ENCODE data around the gene SLC4A7.
"Not testable (repeated sequence)": the region's sequence is repeated elsewhere in the genome, so short reads cannot be mapped to it uniquely, and the experiment has no call there.

Gene SLC4A7

DNA sequence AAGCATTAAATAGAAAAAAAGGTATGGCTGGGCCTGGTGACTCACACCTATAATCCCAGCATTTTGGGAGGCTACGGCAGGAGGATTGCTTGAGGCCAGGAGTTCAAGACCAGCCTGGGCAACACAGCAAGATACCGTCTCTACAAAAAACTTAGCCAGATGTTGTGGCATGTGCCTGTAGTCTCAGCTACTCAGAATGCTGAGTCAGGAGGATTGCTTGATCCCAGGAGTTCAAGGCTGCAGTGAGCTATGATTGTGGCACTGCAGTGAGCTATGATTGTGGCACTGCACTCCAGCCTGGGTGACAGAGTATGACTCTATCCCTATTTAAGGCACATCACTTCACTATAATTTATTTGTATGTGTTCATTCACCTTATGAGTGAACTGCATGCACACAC lies 54.3 kb downstream of the SLC4A7 start:
- DNase-seq (ENCODE audit: low read depth): no peak

DNA sequence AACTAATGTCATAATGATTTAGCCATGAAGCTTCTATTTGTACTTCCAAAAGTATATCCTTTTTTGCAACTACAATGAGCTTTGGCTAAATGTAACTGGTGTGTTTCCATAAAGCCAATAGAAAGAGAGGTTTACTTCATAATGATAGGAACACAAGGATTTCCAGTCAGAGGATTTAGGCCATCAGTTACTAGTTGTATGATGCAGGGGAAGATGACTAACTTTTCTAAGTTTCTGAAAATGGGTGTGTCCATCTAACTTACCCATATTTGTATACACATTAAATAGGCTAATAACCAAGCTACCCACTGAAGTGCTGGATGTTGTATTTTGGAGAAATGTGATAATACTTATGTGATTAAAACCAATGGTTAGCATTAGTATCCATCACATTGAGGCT lies 55.7 kb downstream of the SLC4A7 start:
- DNase-seq (ENCODE audit: low read depth): peak; percentile 17

DNA sequence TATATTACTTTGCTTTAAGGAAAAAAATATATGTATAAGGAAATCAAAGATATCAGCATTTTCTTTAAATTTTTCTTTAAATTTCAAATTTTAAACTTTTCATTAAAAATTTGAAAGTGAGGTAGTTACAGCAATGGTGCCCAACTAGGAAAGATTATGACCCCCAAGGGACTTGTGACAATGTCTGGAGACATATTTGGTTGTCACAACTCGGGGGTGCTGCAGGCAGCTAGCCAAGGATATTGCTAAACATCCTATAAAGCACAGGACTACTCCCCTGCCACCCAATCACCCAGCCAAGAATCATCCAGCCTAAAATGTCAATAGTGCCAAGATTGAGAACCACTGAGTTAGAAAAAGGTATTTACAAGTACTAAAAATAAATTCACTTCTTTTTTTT lies 57.3 kb downstream of the SLC4A7 start:
- no peak for DNase-seq (ENCODE audit: low read depth)

DNA sequence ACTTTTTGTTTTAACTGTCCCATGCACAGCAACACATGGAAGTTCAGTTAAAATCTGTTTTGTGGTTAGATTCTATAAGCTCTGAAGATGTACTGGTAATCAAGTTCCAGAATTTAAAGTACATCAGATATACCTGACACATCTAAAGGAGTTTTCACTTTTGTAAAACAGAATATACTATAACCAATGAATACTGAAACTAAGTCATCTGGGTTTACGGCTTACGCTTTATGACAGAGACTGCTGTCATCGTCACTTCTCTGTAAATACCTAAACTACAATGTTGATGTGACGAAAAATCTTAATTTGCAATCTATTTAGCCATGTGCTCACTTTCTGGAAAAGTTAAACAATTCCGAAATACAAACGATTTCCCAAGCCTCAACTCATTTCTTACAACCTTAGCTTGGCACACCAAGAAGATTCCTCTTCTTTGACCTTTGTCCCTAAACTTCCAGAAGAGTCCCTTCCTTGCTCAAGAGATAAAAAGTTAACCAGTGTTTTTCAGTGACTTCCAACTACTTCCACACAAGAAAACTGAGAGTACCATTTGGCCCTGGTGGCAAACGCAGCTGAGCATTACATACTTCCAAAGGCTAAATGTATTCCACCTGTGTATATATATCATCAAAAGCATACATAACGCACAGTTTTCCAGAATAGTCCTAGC lies 58.2 kb downstream of the SLC4A7 start:
- DNase-seq (ENCODE audit: low read depth): no peak

DNA sequence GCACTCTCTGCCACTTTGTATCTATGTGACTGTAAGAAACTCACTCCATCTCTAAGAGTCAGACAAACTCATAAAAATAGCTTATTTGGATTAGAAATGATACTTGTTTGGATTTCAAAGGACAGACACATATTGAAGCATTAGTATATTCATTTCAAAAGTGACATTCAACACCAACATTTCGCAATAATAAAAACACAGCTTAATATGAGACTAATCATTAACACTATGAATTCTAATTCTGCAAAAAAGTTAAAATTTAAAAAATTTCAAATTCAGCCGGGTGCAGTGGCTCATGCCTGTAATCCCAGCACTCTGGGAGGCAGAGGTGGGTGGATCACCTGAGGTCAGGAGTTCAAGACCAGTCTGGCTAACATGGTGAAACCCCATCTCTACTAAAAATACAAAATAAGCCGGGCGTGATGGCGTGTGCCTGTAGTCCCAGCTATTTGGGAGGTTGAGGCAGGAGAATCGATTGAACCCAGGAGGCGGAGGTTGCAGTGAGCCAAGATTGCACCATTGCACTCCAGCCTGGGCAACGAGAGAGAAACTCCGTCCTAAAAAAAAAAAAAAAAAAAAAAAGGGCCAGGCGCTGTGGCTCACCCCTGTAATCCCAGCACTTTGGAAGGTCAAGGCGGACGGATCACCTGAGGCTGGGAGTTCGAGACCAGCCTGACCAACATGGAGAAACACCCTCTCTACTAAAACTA lies 59.2 kb downstream of the SLC4A7 start:
- DNase-seq (ENCODE audit: low read depth): not testable (repeated sequence)

DNA sequence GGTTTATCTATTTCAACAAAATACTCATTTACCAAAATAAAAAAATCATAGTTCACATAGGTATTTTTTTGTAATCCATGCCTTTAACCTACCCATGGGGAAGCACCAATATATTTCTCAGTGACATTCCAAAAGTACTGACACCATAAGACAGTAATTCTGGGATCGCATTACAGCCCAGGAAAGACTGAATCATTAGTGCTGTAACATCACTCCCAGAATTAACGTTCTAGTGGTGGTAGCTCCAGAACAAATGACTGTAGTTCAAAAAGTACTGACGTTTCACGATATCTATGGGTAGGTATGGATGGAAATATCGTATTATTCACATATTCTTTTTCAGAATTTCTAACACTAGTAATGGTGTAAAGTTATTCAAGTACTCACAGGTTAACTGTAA lies 60.7 kb downstream of the SLC4A7 start:
- DNase-seq (ENCODE audit: low read depth): peak; percentile 62

DNA sequence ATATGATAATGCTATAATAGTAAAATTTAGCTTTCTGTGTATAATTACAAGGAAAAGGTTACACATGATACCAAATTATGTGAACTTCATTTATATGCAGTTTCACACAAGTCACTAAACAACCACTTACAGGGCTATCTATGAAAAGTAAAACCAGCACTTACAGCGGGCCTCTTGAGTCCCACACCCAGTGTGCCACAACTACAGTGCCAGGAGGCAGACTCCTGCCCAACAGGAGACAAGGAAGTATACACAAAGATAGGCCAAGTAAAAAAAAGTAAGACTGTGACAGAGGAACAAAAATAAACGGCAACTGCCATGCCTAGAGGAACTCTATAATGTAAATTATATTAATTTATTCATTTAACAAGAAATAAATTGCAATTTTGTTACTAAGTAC lies 61.6 kb downstream of the SLC4A7 start:
- no peak for DNase-seq (ENCODE audit: low read depth)

DNA sequence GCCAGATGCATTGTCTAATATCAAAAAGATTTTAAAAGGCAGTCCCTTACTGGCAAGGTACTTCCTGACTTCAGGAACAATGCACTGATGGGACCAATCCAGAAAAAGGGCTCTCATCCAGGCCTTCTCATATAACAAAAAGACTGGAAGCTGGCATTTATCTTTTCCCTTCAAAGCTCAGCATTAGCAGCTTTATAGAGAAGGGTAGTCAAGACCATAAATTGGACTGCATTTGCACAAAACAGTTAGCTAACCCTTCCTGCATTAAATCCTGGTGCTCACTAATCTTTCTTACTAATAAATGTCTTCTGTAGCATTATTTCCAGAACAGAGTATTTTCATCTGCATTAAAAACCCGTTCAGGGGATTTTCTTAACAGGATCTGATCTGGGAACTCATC lies 69.0 kb downstream of the SLC4A7 start:
- no peak for DNase-seq (ENCODE audit: low read depth)

DNA sequence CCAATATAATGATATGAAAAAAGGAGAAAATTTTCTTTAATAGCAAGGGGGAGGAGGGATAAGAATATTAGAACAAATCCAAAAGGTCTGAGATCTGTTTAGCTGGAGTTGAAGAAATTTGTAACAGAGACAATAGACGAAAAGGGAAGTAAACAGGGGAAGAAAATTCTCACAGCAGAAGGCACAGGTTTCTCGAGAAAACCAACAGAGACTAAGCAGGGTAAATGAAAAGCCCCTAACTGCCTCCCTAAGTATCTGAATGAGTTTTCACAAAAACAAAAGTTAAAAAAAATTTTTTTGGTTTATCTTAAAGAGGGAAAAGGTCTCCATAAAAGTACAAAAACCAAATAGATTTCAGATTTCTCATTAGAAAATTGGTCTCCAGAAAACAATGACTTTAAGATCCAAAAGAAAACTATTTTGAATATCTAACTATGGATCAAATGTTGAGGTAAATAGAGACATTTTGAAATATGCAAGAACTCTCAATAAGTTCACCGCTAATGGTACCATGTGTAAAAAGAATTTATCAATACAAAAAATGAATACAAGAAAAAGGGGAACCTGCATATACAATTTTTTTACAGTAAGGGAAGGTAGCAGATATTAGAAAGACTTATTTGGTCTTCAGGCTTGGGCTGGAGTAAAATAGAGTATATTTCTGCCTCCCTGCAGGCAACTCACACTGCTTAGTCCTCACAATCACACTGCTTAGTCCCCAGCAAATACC lies 91.1 kb downstream of the SLC4A7 start:
- no peak for DNase-seq (ENCODE audit: low read depth)

DNA sequence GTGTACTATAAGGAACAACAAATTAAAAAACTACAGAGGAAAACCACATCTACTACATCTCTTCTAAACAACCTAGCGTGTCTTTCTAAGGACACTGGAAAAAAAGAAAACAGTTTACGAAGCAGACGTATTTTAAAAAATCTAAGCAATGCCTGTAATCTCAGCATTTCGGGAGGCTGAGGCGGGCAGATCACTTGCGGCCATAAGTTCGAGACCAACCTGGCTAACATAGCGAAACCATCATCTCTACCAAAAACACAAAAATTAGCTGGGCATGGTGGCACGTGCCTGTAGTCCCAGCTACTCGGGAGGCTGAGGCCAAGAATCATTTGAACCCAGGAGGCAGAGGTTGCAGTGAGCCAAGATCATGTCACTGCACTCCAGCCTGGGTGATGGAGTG lies 91.8 kb downstream of the SLC4A7 start:
- DNase-seq (ENCODE audit: low read depth): not testable (repeated sequence)

DNA sequence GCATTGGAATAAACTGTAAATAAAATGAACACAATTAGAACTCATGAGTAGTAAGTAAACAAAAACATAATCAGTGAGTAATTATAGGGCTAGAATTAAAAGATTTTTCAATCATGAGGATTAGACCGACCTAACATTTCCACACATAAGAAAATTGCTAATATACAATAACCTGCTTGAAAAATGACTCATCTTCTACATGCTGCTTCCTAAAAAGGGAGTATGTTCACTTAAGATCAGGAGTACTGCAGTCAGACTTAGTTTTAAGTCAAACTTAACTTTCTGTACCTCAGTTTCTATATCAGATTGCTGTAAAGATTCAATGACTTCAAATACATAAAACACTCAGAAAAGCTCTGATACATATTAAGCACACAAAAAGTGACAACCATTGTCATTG lies 92.4 kb downstream of the SLC4A7 start:
- no peak for DNase-seq (ENCODE audit: low read depth)

DNA sequence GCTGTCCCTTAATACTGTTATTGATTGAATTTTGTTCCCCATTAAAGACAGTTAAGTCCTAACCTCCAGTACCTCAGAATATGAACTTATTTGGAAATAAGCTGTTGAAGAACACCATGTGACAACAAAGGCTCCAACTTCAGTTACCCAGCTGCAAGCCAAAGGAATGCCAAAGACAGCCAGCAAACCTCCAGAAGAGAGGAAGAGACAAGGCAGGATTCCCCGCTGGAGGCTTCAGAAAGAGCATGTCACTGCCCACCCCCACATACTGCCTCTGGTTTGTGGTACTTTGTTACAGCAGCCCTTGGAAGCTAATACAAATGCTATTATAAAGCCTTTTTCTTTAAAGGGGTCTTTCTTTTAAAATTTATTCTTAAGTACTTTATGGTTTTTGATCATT lies 96.6 kb downstream of the SLC4A7 start:
- no peak for DNase-seq (ENCODE audit: low read depth)

DNA sequence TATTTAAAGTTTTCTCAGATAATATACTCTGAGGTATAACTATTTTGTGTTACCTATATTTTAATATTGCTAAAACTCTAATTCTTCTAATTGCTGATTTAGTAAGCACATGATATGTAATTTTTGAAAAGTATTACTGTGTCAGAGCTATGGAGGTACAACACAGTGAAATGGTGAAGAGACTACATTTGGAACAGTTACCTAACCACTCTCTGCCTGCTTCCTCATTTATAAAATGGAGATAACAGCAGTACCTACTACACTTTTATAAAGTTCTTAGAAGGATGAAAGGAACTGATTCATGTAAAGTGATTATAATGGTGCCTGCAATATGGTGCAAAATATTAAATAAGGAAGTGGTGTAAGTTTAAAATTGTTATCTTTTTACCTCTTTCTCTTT lies 98.7 kb downstream of the SLC4A7 start:
- DNase-seq (ENCODE audit: low read depth): no peak

DNA sequence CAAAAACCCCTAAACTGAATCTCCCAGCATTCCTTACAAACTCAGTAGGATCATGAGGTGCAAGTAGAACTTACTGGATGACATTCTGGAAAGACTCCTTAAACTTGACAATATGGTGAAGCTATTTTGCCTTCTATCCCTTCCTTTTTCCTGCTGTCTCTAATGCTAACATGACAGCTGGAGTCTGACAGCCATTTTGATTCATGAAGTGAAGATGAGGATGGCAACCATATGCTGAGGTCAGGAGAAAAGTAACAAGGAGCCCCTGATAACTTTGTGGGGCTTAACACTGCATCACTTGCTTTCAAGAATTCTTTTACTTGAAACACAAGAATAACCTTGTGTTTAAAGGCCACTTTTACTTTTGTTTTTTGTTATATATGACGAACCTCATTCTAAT lies 100.0 kb downstream of the SLC4A7 start:
- no peak for DNase-seq (ENCODE audit: low read depth)

DNA sequence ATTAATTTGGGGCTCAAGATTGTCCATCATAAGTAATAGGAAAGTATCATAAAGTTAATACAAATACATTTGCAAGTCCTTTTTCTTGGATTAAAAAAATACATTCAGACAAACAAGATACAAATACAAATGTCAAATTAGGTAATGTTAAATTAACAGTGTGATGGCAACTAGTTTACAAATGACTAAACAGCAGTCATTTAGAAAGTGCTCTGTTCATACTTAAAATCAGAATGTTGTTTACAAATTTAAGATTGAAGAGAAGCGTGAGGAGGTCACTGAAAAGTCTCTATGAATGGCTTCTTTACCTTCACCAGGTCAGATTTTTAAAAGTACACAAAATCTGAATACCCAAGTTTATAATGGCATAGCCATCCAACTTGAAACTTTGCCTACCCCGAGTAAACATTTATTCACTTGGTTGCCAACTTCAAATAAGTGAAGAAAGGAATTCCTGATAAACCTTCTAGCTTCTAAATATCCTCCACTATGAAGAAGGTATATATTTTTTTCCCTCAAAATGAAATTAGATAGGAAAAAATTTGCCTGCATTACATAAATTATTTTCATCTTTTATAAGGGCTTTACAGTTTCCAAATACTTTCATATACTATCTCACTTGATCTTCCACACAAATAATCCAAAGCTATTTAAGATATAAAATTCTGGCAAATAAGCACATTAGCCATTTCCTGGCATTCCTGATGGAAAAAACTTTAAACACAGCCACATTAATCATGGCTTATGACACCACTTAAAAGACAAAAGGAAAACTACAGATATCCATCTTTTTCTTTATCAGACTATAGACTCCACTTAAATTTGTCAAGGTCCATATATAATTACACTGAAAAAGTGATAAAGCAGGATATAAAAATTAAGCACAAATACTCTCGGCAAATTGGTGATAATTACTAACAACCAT lies 103.5 kb downstream of the SLC4A7 start:
- DNase-seq (ENCODE audit: low read depth): no peak

DNA sequence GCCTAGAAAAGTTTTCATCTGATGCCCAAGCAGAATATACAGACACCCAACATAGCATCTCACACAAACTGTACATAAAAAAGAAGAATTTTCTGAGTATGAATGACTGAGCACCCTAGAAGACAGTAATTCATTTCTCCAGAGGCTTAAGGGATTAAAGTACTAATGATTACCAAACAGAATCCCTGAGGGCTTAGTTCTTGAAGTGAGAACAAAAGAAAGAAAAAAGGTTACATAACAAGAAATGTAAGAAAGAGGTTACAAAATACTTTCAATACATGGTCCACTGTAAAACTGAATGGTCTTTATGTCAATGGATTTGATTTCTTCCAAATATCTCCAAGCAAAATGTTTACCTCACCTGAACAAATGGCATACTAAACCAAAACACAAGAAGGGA lies 105.9 kb downstream of the SLC4A7 start:
- no peak for DNase-seq (ENCODE audit: low read depth)

DNA sequence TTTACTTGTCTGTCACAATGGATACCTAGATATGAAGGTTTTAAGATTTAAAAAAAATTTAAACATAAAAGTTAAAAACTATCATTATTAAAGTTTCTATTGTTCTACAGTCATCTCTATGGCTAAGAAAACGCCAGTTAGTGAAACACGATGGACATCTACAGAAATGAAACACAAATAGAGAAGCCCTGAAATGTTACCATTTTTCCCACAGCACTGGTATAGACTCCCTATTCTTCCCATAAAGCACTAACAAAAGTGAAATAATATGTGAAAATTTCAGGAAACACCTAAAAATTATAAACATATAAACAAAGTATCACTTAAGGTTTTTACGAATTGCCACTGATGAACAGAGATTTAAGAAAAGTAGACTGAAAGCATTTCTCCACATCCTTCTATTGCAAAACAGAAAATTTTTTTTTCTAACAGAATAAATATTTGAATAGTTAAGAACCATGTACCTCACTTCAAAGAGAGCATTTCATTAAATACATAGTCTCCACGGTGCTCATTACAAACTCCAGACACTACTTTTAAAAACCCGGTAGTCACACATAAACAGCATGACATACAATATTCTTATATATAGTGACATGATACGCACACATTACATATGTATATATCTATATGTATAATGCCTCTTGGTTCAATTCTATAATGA lies 107.9 kb downstream of the SLC4A7 start:
- DNase-seq (ENCODE audit: low read depth): no peak

DNA sequence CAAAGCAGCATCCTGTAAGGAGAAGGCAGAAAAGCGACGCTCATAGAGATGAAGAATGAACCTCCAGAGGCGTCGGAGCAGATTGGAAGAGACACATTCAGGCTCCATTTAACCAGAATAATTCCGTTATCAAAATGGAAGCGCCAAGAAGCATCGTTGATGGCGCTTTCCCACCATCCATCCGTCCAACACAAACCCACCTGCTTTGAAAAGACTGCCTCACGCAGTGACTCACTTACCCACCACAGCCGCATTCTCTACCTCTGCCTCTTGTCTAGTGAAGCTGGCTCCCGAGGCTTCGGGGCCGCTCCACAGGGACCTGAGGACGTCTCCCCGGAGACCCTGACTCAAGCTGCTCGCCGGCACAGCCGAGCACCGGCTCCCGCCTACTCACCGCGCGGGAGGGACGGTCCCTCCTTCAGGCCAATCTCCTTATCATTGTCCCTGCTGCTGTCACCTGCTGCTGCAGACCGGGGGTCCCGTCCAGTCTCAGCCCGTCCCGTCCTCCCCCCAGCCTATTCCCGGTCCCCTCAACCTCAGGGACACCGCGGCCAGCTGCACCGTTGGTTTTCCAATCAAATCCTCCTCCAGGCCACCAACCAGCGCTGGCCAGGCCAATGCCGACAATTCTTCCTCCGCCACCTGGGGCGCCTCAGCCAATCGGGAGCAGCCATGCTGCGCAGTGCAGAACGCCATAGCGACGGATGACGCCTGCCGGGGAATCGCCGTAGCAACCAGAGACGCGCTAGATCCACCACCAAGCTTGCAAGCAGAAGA lies 115.2 kb downstream of the SLC4A7 start, which contains the start of gene NEK10:
TSS of gene NEK10 (minus strand) at position 553 of the 777 bp plus-strand sequence. CDS start 16,501 bp downstream, outside the sequence.
- DNase-seq (ENCODE audit: low read depth): peak; percentile 48

DNA sequence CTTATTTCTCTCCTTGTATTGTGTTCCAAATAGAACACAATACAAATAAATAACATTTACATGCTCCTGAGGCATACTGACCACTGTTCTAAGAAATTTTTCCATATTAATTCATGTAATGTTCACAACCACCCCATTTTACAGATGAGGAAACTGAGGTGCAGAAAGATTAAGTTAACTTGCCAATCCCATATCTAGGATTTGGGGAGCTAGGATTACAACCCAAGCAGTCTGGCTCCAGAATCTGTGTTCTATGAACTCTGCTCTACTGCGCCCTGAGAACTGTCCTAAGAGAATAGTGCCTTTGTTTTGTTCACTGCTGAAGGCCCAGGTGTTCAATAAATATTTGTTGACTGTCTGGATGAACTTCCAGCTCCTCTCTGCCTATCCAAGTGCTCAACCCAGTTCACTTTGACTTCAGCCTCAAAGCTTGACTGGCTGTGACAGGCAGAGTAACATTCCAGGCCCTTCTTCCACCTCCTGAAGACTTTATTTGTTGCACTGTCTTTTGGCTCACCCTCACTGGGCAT lies 118.1 kb downstream of the SLC4A7 start:
- DNase-seq (ENCODE audit: low read depth): no peak

Data from stromal cell of bone marrow (primary cell).